Activated CD4-positive, CD25-positive, alpha-beta regulatory T cell (primary cell): Measurements from ENCODE around the gene ANKRD17.
"Not testable (repeated sequence)": the region's sequence is repeated elsewhere in the genome, so short reads cannot be mapped to it uniquely, and the experiment has no call there.

Source experiments
- DNase-seq, 4 experiments: peaks; one replicate each; lab custom pipeline; 2025; lab: John Stamatoyannopoulos, UW

The ANKRD17 gene

DNA sequence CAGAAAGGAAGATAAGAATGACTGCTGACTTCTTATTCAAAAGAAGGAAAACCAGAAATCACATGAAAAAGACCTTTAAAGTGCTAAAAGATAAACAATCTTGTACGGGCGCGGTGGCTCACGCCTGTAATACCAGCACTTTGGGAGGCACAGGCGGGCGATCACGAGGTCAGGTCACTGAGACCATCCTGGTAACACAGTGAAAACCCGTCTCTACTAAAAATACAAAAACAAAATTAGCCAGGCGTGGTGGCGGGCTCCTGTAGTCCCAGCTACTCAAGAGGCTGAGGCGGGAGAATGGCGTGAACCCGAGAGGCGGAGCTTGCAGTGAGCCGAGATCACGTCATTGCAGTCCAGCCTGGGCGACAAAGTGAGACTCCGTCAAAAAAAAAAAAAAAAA is 54.6 kb downstream of the ANKRD17 start:
- not testable (repeated sequence) for DNase-seq

DNA sequence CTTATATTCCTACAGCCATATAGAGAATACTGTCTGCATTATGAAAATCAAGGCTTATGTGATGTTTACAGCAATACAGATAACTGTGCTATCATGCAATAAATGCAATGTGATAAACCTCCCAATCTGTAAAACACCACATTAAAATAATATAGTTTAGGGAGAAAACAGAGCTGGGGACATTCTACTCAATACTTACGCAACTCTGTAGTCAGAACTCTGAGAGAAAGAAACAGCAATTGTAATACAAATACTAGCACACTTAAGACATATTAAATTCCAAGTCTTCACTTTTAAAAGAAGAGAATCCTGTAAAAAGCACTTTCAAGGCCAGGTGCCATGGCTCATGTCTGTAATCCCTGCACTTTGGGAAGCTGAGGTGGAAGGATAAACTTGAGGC is 61.4 kb downstream of the ANKRD17 start:
- no peak for DNase-seq

DNA sequence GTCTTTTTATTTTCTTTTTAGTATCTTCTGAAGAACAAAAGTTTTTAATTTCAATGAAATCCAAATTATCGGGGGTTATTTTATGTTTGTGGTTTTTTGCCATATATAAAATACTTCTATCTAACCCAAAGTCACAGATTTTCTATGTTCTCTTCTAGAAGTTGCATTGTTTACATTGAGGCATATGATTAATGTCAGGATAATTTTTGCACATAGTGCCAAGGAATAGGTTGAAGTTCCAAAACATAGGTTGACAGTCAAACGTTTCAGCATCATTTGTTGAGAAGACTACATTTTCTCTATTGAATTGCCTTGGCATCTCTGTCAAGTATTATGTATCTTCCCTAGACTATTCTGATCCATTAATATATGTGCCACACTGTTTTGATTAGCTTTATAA is 64.5 kb downstream of the ANKRD17 start:
- DNase-seq, result no peak

DNA sequence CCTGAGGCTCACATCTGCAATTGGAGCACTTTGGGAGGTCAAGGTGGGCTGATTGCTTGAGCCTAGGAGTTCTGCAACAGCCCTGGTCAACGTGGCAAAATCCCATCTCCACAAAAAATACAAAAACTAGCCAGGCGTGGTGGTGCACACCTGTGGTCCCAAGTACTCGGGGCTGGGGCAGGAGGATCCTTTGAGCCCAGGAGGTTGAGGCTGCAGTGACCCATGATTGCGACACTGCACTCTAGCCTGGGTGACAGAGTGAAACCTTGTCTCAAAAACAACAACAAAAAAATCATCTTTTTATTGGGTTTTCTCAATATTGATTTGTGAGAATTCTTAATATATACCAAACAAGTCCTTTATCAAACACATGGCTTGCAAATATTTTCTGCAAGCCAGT is 64.9 kb downstream of the ANKRD17 start:
- no peak for DNase-seq

DNA sequence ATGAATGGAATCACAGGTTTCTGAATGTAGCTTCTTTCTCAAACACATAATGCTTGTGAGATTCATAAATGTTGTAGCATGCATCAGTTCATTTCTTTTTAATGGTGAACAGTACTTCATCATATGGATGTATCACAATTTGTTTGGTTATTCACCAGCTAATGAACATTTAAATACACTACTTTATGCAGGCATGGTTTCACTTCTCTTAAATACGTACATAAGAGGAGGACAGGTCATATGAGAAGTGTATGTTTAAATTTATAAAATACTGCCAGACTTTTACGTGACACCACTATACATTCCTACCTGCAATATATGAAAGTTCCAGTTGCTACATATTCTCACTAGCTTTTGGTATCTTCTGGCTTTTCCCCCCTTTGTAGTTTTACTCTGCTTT is 65.4 kb downstream of the ANKRD17 start:
- no peak for DNase-seq

DNA sequence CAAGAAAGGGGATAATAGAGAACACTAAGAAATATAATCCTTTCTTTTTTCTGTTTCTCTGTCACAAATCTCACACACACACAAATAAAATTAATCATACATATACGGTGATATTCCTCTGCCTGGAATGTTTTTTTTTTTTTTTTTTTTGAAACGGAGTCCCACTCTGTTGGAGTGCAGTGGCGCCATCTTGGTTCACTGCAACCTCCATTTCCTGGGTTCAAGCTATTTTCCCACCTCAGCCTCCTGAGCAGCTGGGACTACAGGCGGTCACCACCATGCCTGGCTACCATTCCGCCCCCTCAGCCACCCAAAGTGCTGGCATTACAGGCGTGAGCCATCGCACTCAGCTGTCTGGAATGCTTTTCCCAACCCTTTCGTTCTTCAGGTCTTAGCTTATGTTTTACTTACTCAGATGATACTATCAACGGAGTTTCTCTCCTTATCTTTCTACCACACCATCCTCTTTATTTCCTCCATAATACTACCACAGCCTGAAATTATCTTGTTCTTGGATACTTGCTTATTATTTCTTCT is 69.3 kb downstream of the ANKRD17 start:
- no peak for DNase-seq

DNA sequence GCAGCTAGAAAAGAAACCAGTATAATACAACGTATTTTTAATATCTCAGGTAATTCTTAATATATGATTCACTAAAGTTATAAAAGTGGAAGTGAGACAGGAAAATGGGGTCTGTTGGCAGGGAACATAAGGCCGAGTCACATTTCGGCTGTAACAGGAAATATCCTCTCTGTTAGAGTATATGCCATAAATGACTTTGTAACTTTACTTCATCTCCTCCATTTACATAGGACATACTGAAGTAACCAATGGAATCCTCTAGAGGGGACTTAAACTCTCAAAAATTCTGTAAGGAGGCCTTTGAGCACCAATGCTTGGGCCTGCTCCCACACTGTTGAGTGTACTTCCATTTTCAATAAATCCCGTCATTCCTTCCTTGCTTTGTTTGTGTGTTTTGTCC is 71.3 kb downstream of the ANKRD17 start:
- no peak for DNase-seq

DNA sequence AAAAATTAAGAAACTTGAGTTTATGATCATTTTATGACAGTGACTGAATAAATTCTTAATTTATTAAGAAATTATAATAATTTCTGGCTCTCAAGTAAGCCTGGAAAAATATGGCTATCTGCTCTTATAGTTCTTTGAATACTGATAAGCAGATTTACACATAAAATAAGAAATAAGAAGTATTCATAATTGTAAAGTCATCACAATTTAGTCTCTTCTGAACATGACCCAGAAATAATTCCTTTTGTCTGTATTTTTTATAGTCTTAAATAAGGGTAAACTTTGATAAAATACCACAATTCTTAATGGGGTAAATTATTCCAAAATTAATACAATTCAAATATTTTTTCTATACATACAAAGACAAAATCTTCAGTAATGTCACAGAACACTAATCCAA is 72.7 kb downstream of the ANKRD17 start:
- DNase-seq, result no peak

DNA sequence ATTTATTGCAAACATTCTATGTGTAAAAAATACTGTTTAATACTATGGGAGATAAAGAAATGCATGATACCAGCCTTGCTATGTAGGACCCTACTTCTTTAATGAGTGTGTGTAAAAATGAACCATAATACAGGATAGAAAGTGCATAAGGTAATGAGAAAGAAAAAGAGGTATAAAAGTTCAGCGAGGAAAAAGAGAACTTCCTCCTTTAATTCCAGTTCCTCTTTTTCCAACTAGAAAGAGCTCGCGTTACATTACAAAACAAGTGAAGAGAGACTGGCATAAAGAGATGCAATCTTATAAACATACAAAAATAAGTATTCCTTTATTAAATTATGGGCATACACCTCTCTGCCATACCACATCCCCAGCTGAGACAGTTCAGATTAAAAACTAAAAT is 77.4 kb downstream of the ANKRD17 start:
- DNase-seq, result no peak

DNA sequence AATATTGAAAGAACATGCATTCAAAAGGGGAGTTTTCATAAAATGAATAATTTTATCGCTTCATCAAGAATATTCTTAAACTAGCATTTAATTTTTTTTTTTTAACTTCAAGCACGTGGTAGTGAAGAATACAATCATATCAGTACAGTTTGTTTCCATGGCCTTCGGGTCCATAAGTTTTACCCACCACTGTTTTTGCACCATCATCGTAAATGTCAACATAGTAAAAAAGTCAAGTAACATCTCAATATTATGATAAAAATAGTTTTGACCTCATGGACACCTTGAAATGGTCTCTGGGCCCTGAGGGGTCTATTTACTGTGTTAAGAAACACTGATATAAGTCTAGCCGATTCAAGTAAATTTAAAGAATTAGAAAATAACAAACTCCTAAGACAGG is 80.2 kb downstream of the ANKRD17 start:
- DNase-seq, result no peak

DNA sequence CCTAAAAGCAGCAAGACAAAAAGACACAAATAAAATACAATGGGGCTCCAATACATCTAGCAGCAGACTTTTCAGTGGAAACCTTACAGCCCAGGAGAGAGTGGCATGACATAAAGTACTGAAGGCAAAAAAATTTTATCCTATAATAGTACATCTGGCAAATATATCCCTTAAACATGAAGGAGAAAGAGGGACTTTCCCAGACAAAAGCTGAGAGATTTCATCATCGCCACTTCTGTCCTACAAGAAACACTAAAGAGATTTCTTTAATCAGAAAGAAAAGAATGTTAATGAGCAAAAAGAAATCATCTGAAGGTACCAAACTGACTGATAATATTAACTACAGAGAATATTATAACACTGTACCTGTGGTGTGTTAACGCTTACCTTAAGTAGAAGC is 86.4 kb downstream of the ANKRD17 start:
- no peak for DNase-seq

DNA sequence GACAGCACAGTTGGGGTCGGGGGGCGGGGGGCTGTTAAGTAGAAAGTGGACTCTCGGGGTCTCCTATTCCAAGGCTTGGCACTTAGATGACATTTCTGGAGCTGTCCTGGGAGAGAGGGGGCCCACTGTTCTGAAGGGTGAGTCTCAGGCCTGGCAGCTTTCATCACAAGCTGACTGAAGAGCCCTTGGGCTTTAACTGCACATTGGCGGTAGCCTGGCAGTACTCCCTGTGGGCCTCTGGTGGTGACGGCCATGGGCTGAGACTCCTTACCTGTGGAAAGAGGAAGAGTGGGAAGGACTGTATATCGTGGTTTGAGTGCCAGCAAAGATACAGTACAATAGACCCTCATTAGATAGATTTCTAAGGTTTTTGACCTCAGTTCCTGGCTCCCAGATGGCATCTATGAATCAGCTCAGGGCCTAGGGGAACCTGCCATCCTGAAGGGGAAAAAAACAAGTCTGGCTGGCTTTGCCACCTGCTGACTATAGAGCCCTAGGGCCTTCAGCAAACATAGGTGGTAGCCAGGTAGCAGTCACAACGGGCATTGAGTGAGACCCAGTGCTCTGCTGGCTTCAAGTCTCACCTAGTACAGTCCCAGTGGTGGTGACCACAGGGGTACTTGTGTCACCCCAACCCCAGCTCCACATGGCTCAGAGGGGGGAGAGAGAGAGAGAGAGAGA is 87.9 kb downstream of the ANKRD17 start:
- DNase-seq, result no peak

DNA sequence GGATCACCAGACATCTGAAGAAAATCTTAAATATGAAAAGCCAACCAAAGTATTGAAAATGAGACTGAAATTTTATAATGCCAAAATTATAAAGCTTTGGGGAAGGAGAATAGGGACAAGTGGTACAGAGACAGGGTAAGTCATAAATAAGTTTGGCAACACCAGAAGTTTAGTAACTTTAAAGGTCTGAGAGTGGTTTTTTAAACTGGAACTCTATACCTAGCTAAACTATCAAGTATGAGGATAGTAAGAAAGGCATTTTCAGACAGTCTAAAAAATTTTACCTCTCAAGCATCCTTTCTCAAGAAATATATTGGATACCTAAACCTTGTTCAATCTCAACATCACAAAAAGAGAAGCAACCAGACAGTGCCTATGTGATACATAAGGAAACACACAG is 92.4 kb downstream of the ANKRD17 start:
- DNase-seq, result no peak

DNA sequence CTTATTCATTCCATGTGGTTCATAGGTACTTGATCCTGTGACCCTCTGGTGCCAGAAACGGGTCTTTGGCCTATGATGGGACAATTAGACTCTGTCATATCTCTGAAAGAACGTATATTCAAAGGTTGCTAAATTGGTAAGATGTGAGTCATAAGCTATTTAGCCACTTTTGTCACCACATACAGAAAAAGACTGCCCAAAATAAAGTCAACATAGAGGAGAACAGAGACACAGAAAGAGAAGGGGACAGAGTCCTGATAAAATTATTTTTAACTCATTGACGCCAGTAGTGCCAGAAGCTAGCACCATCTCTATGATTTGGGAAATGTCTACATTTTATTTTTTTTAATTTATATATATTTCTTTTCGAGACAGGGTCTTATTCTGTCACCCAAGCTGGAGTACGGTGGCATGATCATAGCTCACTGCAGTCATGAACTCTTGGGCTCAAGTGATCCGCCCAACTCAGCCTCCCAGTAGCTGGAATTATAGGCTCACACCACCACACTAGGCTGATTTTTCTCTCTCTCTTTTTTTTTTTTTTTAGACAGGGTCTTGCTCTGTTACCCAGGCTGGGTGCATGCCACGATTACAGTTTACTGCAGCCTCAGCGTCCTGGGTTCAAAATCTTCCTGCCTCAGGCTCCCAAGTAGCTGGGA is 96.9 kb downstream of the ANKRD17 start:
- no peak for DNase-seq

DNA sequence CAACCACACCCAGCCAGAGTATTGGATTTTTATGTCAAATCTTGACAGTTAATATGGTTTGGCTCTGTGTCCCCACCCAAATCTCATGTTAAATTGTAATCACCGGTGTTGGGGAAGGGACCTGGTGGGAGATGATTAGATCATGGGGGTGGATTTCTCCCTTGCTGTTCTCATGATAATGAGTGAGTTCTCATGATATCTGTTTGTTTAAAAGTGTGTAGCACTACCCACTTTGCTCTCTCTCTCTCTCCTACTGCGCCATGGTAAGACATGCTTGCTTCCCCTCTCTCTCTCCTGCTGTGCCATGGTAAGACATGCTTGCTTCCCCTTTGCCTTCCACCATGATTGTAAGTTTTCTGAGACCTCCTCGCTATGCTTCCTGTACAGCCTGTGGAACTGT is 102.2 kb downstream of the ANKRD17 start:
- no peak for DNase-seq

DNA sequence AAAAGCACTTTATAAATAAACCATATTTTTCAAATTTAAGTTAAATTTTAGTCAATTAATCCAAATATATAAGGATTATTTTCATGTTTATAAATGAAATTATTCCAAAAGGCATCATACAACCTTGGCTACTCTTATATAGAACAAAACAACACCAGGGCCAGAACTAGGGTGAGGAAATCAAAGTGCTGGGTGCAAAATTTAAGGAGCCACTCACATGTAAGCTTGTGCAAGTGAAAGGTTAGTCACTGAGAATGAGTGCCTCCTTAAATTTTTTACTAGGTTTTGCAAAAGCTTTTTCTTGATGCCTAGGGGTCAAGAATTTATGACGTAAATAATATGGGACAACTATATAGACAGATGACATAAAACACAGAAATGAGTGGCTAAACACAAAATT is 105.7 kb downstream of the ANKRD17 start:
- DNase-seq, result no peak

DNA sequence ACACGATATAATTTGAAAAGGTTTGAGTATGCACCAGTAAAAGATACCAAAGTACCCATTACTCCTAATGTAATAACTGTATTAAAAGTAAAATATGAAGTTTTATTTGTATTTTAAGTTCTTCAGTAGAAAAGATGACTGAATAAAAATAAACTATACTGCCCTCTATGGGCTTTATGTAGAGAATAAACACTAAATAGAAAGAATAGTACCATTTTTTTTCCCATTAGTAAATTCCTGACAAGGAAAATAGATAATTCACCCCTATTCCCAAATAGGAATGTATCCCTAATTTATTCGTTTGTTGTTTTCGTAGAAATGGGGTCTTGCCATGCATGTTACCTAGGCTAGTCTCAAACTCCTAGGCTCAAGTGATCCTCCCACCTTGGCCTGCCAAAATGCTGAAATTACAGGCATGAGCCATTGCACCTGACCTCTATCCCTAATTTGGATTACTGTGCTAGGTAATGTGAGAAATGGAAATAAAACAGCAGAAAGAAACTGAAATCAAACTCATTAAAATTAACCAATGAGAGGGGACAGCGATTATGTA is 115.5 kb downstream of the ANKRD17 start:
- no peak for DNase-seq

DNA sequence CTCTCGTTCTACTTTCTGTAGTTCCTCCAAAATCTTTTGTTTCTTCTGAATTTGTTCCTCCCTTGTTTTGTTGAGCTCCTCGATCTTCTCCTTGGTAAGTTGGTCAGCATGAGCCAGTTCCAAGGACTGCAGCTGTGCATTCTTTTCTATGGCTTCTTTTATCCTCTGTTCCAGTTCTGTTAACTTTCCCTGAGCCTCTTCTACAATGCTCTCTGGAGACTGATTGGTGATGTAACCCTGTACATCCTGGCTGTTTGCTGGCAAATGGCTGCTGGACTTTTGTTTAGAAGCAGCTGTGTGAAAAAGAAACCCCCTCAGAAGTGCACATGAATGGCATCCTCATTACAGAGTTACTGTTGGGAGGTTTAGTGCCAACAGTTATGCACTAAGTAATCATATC is 118.6 kb downstream of the ANKRD17 start:
- no peak for DNase-seq

DNA sequence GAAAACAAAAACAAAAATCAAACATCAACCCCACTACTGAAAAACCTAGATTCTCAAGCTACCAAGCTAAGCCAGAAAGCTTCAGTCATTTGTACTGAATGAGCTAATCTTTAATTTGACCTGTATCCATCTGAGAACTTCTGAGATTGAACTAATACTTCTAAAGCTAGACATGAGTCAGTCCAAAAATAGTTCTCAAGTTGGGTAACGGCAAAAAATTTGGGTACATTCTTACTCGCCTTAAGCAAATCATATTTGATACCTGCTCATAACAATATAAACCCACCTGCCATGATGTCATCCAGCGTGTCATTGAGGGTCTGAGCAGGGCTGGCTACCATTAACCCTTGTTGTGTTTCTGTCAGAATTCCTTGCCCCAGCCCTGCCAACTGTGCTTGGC is 119.4 kb downstream of the ANKRD17 start:
- DNase-seq, result no peak

DNA sequence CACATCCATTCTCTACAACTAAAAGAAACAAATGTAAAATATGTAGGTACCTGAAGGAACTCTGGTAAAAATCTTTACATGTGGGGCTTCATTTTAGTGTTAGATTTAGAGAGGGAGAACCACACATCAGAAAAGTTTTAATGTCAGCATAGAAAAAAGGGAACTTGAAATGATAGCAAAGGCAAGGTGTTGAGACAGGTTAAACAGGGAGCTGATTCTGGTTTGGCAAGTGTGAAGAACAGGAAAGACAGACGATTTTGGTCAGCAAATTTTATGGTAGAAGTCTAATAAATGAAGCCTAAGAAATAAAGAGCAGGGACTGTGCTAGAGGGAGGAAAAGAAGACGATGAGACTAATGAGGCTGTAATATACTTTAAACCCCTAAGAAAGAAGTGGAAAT is 121.5 kb downstream of the ANKRD17 start:
- no peak for DNase-seq

DNA sequence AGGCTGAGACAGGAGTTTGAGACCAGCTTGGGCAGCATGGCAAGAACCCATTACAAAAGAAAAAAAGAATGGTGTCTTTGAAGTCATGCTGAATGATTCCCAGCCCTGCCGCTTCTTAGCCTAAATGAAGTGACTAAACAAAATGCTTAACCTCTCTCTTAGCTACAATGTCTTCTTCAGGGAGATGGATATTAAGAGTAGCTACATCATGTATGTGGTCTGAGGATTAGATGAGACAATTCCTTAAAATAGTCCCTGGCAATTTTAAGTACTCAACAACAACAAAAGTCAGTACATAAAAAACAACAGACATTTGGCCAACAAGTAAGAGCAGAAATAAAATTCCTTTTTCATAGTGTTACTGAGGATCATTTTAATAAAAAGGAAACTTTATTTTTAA is 124.8 kb downstream of the ANKRD17 start:
- no peak for DNase-seq

DNA sequence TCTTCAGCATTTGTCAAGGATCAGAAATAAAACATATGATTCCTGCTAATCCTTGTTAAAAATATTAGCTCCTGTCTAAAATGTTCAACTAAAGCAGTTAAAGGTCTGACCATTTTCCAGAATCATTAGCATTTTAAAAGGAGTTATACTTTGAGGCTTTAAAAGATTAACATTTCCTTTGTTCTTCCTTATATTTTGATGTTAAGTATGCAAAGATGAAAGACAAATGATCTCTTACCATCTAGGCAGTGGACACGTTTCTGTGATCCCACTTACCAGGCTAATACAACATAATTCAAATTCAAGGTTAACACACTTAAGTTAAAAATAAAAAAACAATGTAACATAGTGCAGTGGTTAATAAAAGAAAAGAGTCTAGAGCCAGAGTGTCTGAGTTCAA is 127.3 kb downstream of the ANKRD17 start:
- DNase-seq, result no peak

DNA sequence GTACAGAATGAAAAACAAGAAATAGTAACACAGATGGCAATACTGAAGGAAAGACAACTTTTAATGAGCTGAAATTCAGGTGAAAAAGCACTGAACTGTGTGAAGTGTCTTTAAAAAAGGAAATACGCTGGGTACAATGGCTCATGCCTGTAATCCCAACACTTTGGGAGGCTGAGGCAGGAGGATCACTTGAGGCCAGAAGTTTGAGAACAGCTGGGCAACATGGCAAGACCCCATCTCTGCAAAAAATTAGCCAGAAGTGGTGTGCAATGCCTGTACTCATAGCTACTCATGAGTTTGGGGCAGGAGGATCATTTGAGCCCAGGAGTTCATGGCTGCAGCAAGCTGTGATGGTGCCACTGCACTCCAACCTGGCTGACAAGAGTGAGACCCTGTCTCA is 129.3 kb downstream of the ANKRD17 start:
- DNase-seq, result no peak
